ENCODE measurements around the gene DNAI4.
"Not testable (repeated sequence)": the region's sequence is repeated elsewhere in the genome, so short reads cannot be mapped to it uniquely, and the experiment has no call there.

The DNAI4 gene

DNA sequence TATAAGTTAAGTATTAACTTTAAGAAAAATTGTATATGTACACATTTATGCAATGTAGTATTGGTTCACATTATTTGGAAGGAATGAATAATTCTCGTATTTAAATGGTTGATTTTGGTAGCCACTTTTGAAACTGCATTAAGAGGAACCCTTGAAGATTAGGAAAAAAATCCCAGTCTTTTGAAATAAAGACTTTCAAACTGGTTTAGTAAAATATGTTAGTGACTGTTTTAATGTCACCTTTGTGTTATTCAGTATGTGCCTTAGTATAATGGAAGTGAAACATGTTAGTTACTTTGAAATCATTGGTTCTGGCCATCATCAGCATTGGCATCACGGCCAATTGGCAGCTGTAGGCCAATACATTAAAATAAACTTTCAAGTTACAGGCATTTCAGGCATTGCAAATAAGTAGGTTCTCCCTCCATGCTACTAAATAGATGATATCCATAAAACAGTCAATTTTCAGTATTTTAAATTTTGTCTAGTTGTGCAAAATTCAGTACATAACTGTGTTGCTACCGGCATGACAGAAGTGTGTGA lies 4.6 kb upstream of the DNAI4 start:
- DNase-seq (ENCODE audit: low spot score) = no peak

DNA sequence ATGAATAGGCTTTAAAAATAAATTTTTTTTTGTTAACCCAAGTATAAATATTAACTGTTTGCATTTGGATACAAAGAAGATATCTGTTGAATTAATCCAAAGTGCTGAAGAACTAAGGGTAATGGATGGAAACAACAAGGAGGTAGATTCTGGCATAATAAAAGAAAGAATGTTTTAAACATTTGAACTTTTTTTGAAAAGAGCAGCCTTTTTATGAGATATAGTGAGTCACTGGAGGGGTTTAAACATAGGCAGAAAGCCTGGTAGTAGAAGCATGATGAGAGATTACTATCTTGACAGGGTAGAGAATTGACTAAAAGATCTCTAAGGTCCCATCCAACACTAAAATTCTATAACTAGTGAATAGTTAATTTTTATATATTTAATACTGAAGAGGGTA lies 2.9 kb upstream of the DNAI4 start:
- no peak for DNase-seq (ENCODE audit: low spot score)

DNA sequence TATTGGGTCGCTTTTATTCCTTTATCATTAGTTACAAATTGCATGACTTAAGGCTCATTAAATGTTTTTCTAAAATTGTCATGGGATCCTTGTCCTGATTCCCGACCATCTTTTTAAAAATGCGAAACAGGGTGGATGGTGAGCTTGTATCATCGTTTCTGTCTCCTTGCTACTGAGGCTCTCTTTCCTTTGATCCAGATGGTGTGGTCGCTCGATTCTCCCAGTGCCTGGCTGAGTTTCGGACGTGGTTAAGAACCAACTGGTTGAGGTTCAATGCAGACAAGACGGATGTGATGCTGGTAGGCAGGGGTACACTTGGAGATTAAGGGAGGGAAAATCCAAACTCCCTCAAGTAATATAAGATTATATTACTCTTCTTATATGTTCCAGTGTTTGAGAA lies 1.3 kb upstream of the DNAI4 start:
- DNase-seq (ENCODE audit: low spot score) = no peak

DNA sequence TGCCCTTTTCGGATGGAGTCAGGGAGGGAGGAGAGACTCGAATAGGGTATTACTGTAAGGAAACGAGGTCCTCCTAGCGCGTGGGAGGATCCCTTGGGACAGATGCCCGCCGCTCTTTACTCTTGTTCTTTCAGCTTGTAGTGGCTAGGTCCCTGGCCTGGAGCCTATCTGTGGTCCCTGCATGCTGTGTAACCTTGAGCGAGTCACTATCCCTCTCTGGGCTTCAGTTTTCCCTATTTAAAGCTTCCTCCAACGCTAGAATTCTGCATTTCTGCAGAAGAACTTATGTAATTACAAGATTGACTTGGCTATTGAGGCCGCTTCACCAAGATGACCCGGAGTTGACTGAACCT lies 878 bp upstream of the DNAI4 start:
- no peak for DNase-seq (ENCODE audit: low spot score)

DNA sequence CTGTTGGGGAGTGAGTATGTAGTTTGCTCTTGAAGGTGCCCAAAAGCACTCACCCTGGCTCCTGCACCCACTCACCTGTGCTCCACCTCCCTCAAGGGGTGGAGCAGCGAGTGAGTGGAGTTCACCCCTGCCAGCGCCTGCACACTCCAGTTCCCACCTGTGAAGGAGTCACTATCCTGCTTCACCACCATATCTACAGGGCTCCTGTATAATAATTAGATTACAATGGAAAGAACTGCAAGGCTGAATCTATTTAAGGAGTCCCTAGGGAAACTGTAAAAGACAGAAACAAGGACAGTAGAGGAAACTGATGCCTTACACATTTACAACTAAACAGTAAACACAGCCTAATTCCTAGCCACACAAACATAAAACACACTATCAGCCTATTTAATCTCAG lies 4.1 kb downstream of the DNAI4 start:
- no peak for DNase-seq (ENCODE audit: low spot score)

DNA sequence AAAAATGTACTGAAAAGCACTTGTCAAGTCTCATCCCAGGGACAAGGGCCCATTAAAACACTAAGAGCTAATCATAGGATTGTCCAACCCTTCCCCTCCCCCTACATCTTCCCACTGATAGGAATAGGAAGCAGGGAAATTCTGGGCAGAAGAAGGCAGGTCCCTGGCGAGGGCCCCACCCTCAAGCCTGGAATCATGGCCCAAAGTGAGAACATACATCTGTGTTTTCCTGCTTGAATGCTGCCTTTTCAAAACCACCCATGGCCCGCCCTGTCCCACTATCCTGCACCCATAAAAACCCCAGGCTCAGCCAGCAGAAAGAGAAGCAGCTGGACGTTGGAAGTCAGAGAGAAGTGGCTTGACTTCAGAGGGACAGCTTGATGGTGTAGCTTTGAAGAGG lies 4.8 kb downstream of the DNAI4 start:
- DNase-seq (ENCODE audit: low spot score) = no peak

DNA sequence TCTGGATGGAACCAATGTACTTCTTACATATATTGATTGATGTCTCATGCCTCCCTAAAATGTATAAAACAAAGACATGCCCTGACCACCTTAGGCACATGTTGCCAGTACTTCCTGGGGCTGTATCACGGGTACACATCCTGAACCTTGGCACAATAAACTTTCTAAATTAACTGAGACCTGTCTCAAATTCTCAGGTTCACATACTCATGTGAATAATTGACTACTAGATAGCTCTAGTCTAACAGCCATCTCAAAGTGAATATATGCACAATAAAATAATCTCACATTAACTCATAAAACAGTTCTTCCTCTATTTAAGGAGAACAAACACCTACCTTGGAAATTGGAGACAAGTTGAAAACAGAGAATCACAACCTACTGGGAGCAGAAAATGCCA lies 5.6 kb downstream of the DNAI4 start:
- DNase-seq (ENCODE audit: low spot score) = no peak

DNA sequence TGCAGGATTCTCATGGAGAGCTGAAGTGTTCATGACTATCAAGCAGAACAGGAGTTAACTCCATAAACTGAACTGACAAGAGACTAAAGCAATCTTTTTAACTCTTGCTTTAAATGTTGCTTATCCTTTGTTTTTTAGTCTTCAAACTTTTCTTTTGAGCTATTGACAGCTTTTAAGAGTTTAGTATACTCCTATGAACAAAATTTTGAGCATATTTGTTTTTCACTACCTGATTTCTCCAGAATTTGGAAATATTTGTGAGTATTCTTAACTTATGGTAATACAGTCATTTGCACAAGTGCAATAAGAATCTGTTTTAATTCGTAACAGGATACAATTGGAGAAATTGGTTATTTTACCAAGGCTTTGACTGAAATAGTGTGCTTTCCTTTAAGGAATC lies 7.2 kb downstream of the DNAI4 start:
- DNase-seq (ENCODE audit: low spot score) = no peak

DNA sequence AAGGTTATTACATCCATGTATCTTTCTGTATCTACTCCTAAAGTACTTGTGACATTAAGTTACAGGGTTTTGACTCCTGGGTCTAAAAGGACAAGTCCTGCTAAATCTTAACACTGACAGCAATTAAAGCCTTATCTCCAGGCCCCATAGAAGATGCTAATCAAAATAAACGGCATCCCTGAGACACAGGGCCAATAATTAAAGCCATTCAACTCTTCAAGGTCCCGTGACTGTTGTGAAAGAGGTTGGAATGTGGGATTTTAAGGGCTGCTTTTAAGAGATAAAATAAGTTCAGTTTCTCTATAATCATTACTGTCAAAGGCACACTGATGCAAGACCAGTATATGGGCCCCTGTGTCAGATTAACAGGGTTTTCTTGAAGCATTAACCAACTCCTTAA lies 8.3 kb downstream of the DNAI4 start:
- DNase-seq (ENCODE audit: low spot score) = peak; percentile 17

DNA sequence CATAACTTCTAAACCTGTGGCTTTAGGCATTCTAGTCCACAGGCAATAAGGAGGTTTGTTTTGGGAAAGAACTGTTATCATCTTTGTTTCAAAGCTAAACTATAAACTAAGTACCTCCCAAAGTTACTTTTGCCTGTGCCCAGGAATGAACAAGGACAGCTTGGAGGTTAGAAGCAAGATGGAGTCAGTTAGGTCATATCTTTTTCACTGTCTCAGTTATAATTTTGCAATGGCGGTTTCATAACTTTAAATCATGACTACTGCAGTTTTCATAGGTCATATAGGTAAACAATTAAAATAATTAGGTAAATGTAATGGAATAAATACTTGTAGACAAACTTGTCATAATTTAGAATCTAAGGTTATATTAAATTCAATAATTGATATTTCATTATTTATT lies 9.5 kb downstream of the DNAI4 start:
- not testable (repeated sequence) for DNase-seq (ENCODE audit: low spot score)

DNA sequence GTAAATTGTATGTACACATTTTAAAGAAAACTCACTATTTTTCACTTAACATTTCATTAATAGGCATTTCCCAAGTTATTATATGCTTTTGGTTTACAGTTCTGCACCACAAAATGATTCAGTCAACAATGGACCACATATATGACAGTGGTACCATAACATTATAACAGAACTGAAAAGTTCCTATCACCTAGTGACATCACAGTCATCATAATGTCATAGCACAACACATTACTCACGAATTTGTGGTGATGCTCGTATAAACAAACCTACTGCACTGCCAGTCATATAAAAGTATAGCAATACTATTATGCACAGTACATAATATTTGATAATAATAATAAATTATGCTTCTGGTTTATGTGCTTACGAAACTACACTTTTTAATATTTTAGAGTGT lies 30.9 kb downstream of the DNAI4 start:
- DNase-seq (ENCODE audit: low spot score) = no peak

DNA sequence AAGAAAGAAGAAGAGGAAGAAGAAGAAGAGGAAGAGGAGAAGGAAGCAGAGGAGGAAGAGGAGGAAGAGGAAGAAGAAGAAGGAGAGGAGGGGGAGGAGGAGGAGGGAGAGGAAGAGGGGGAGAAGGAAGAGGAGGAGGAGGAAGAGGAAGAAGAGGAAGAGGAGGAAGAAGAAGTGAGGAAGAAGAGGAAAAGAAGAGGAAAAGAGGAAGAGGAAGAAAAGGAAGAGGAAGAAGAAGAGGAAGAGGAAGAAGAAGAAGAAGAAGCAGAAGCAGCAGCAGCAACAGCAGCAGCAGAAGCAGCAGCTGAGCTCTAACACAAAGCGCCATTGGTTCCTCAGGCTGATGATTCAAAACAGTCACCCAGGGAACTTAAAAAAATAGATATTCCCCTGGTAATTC lies 34.0 kb downstream of the DNAI4 start:
- DNase-seq (ENCODE audit: low spot score) = no peak

DNA sequence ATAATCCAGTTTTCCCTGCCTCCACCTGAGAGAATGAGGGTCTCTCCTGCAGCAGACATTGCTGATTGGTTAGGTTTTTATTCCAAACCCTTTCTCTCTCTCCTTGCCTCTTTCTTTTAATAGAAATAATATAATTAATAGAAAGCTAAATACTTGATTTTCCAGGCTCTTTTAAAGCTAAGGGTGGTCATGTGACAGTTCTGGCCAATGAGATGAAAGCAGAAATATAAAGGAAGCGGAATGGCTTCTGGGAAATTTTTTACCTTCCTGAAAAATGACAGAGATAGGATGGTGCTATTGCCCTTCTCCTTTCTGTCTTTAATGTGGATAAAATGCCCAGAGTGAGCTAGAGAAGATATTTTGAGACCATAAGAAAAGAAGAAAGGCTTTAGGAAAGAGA lies 35.6 kb downstream of the DNAI4 start:
- no peak for DNase-seq (ENCODE audit: low spot score)

DNA sequence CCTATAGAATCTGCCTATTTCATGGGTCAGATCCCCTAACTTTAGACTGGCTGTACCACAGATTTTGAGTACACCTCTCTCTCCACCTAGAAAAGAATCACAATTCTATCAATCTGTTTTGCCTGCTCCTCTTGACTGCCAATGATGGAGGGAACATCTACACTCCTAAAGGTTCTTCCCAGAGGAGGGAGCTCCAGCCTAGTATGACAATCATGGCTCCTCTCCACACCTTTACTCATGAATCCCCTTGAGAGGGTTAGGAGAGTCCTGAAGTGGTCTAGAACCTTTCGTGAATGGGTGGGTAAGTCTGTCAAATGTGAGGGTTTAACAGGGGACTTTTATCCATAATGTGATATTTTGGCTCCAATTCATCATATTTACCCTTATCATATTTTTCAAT lies 48.0 kb downstream of the DNAI4 start:
- DNase-seq (ENCODE audit: low spot score) = no peak

DNA sequence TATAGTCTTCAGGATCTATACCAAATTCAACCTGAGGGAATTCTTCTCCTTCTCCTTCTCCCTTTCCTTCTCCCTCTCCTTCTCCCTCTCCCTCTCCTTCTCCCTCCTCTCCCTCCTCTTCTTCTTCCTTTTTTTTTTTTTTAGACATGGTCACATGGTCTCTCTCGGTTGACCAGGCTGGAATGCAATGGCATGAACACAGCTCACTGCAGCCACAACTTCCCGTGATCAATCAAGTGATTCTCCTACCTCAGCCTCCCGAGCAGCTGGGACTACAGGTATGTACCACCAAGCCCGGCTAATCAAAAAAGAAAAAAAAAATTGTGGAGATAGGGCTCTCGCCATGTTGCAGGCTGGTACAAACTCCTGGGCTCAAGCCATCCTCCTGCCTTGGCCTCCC lies 51.5 kb downstream of the DNAI4 start:
- DNase-seq (ENCODE audit: low spot score) = no peak

DNA sequence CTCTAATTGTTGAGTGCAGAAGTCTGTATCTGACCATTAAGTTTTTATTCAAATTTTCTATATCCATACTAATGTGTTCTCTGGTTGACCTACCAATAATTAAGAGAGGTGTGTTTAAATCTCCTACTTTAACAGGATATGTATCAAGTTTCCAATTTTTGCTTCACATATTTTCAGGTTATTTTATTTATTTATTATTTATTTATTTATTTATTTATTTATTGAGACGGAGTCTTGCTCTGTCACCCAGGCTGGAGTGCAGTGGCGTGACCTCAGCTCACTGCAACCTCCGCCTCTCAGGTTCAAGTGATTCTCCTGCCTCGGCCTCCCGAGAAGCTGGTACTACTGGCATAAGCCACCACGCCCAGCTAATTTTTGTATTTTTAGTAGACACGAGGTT lies 52.6 kb downstream of the DNAI4 start:
- DNase-seq (ENCODE audit: low spot score) = not testable (repeated sequence)

DNA sequence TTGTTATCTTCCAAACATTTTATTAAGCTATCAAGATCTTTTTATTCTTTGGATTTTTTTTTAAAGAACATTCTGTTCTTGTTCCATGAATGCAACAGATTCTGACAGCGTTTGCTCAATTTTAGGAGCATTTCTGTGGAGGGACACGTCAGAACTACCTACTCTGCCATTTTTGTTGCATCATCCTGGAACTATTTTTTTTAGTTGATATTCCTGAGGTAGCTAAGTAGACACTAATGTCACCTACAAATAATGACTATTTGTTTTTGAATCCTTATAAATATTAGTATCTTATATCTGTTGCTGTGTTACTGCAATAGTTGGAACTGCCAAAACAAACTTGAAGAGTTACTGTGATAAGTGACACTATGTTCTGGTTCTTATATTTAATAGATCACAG lies 57.2 kb downstream of the DNAI4 start:
- DNase-seq (ENCODE audit: low spot score) = no peak

DNA sequence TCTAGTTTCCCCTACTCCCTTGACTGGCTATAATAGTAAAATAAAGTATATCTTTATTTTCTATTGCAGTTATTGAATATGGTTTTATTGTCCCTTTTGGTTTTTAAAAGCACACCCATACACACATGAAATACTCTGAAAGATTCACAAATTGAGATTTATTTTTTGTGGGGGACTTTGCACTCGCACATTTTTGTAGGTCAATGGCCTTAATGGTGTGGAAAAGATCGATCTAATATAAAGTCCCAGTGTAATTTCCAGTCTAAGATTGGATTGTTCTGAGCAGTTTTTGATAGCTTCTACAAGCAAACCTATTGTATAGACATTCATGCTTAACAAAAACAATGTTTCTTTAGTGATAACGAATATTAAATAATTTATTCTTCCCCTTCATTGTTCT lies 64.1 kb downstream of the DNAI4 start:
- no peak for DNase-seq (ENCODE audit: low spot score)

DNA sequence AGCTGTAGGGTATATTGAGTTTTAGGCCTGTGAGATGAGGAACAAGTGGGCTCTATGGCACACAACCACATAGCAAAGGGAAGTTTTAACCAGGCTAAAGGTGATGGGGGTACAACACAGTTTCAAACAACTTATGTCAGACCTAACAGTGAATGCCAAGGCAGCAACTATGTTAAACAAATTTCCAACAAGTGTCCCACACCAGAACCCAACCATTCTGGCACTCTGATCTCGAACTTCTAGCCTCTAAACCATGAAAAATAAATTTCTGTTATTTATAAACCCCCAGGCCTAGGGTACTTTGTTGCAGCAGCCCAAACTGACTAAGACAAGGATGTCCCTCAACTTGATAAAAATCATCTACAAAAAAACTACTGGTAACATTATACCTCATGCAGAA lies 71.3 kb downstream of the DNAI4 start:
- DNase-seq (ENCODE audit: low spot score) = no peak

DNA sequence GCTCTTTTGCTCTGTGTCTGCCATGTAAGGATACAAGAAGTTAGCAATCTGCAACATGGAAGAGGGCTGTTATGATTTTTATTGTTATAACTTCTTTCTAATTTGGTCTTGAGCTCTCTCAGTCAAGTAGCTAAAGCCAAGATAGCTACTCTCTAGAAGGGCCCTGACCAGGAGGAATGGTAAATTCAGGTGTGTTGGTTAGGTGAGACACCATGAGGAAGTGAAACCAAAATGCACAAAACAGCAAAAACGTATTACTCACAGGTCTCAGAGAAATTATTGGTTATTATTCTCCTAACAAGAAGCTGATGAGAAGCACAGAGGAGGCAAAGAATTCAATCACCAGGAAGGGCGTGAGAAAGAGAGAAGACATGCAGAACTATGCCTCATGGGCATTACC lies 71.8 kb downstream of the DNAI4 start:
- no peak for DNase-seq (ENCODE audit: low spot score)

DNA sequence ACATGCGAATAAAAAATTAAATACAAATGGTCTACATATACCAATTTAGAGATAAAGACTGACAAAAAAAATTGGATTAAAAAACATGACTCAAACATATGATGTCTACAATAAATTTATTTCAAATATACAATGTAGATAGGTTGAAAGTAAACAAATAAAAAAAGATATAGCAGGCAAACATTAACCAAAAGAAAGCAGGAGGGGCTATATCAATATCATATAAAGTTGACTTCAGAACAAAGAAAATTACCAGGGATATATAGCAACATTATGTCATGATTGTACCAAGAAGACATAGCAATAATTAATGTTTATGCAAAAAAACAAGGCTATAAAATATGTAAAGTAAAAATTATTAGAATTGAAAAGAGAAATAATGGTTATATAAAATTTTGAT lies 73.7 kb downstream of the DNAI4 start:
- no peak for DNase-seq (ENCODE audit: low spot score)

DNA sequence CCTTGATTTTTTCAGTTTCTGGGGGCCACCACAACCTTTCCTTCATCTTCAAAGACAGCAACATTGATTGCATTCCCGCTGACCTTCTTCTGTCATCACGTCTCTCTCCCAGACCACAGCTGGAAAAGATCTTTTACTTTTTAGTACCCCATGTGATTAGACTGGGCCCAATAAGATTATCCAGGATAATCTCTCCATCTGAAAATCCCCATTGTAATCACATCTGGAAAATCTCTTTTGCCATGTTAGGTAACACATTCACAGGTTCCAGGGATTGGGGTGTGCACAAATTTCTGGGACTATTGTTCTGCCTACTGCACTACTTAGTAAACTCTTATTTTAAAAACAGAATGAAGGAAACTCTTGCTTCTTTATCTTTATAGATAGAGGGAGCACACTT lies 76.5 kb downstream of the DNAI4 start:
- DNase-seq (ENCODE audit: low spot score) = no peak

DNA sequence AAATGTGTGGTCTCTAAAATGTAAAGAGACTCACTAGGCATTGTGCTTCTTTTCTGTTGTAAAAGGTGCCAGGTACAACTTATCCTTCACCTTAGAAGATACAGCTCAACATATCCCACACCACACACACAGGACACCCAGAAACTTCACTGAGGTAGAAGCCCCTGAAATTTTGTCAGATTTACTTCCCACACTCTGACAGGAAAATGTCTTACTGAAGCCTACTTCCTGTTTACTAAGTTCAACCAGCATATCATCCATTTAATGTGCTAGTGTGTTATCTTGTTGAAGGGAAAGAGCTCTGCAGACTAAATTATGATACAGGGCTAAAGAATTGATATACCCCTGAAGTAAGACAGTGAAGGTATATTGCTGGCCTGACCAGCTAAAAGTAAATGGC lies 83.7 kb downstream of the DNAI4 start:
- no peak for DNase-seq (ENCODE audit: low spot score)

DNA sequence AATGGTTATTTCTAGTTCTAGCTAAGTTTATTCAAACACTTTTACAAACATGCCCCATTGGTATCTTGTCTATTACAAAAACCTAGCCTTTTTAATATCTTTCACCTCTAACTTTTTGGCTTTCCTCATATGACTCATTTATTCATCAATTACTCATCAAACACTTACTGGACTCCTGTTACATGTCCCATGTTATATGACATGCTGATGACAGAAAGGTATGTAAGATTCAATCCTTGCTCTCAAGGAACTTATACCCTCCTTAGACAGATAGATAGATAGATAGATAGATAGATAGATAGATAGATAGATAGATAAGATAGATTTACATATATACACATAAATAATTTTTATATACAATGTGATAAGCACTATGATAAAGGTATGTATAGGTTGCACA lies 89.7 kb downstream of the DNAI4 start:
- no peak for DNase-seq (ENCODE audit: low spot score)

DNA sequence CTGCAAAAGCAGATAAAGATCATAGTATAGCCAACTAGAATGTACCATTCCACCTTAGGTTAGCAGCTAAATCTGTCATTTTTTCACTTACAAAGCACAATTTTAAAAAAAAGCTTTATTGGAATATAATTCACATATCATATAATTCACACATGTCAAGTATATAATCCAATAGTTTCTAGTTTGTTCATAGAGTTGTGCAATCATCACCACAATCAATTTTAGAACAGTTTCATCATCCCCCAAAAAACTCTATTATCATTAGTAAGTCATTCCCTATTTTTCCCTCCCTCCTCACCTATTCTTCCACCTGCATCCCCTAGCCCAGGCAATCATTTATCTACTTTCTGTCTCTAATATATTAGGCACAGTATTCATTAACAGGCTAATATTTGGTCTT lies 91.5 kb downstream of the DNAI4 start:
- no peak for DNase-seq (ENCODE audit: low spot score)

Measured in AG20443 (cell line).